Activated T-cell treated with anti-CD3 and anti-CD28 coated beads, Interleukin-2, amount 50 U/mL, for 24 hours (primary cell): ENCODE data around the gene MYPOP.
A peak's percentile ranks its signal among the peaks of the same experiment; 100 is the strongest.
"Not testable (repeated sequence)": the region's sequence is repeated elsewhere in the genome, so short reads cannot be mapped to it uniquely, and the experiment has no call there.

Experiments used
- DNase-seq: peaks from one replicate; pipeline ENCODE4 v3.0.0-alpha.2; 2020
- H3K27ac Mint-ChIP-seq: 2 replicates; pipeline ENCODE4 v1.8.0; 2020; ENCODE audit warnings: mild to moderate bottlenecking, mixed read lengths
- H3K27me3 Mint-ChIP-seq: 2 replicates; pipeline ENCODE4 v1.8.0; 2020; ENCODE audit warnings: mixed read lengths
- H3K36me3 Mint-ChIP-seq: 2 replicates; pipeline ENCODE4 v1.8.0; 2020; ENCODE audit warnings: low read depth, mixed read lengths
- H3K4me1 Mint-ChIP-seq: 2 replicates; pipeline ENCODE4 v1.8.0; 2020; ENCODE audit warnings: low read depth, mixed read lengths
- H3K4me3 Mint-ChIP-seq: 2 replicates; pipeline ENCODE4 v1.8.0; 2020; ENCODE audit warnings: mild to moderate bottlenecking, moderate library complexity, mixed read lengths
- H3K9me3 Mint-ChIP-seq: 2 replicates; pipeline ENCODE4 v1.8.0; 2020; ENCODE audit warnings: mixed read lengths

Gene MYPOP

DNA sequence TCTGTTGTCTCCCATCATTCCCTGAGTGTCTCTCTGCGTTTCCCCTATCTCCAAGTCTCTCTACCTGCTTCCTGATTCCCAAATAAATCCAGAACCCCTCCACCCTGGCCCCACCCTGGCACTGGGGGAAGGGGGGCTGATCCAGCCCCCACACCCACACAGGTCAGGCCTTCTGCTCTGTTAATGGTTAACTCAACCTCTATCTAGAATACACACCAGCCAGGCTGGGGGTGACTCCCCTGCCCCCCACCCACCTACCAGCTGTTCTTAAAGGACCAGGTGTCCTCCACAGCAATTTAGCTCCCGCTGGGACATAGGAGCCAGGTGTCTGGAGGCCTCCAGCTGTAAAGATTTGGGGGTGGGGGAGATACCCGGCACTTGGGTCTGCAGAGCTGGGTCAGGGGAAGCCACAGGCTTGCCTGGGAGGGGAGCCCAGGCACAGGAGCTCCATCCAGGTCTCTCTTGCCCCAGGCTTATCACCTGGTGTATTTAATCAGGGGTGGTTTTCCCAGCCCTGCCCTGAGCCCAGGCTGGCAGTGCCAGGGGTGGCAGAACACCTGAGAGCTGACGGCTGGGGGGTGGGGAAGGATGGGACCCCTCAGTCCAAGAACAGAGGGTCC lies 20.4 kb downstream of the MYPOP start:
- no peak overlapping the region for H3K27ac Mint-ChIP-seq
- H3K4me3 Mint-ChIP-seq, result no peak overlapping the region

GRCh38 chr19:45881082-45881908 lies 21.1 kb downstream of the MYPOP start:
- Mint-ChIP-seq H3K4me3 (no peak overlapping the region), H3K4me1 (peaks cover 40% of the 10 kb centered on the region), H3K9me3 (no peaks in the 10 kb centered on the region), H3K27ac (no peak overlapping the region), H3K27me3 (peaks cover 17% of the 10 kb centered on the region), H3K36me3 (peaks cover 8% of the 10 kb centered on the region)
- DNase-seq, result no peak

More for the DNA sequence above, 20.4 kb downstream of the MYPOP start:
- Mint-ChIP-seq H3K4me1 (peaks cover 40% of the 10 kb centered on the region), H3K36me3 (peaks cover 8% of the 10 kb centered on the region), H3K27me3 (peaks cover 15% of the 10 kb centered on the region), H3K9me3 (no peaks in the 10 kb centered on the region)
- DNase-seq, result no peak

GRCh38 chr19:45879971-45880370 lies 22.4 kb downstream of the MYPOP start:
- H3K27ac Mint-ChIP-seq, result no peak overlapping the region
- peaks cover 8% of the 10 kb centered on the region for H3K36me3 Mint-ChIP-seq
- peaks cover 29% of the 10 kb centered on the region for H3K27me3 Mint-ChIP-seq
- DNase-seq, result no peak
- H3K4me1 Mint-ChIP-seq, result peaks cover 44% of the 10 kb centered on the region
- no peaks in the 10 kb centered on the region for H3K9me3 Mint-ChIP-seq
- H3K4me3 Mint-ChIP-seq, result no peak overlapping the region

- no peak overlapping the region for H3K27ac Mint-ChIP-seq
- H3K4me1 Mint-ChIP-seq, result peaks cover 40% of the 10 kb centered on the region
- no peak overlapping the region for H3K4me3 Mint-ChIP-seq
- DNase-seq, result no peak
- peaks cover 34% of the 10 kb centered on the region for H3K27me3 Mint-ChIP-seq
- H3K9me3 Mint-ChIP-seq, result no peaks in the 10 kb centered on the region
- peaks cover 8% of the 10 kb centered on the region for H3K36me3 Mint-ChIP-seq
Observed at GRCh38 chr19:45879055-45879454, 23.4 kb downstream of the MYPOP start.

DNA sequence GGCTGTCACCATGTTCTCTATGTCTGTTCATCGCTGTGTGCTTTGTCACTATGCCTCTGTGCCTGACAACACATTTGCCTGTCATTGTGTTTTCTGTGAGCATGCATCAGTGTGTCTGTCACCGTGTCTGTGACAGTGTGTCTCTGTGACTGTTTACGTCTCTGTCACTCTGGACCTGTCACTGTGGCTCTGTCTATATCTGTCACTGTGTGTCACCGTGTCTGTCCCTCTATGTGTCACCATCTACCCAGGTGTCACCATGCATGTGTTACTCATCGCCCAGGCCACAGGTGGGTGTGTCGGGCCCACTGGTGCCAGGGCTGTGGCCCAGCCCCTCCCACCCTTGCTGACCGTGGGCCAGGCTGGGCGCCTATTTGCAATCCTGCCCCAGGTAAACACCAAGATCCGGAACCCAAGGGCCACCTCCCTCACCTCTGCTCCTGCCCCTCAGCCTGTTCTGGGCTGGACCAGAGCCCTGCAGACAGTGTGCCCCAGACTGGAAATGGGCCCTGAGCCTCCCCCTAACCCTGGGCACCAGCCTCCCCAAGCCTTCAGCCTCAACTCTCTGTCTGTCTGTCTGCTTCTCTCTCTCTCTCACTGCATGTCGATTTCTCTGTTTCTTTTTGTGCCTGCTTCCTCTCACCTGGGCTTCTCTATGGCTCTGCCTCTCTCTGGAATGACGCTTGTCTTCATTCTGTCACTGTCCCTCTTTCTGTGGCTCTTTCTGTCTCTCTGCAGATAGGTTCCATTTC lies 24.2 kb downstream of the MYPOP start:
- Mint-ChIP-seq H3K36me3 (peaks cover 2% of the 10 kb centered on the region), H3K27ac (peak overlapping the region; percentile 10), H3K9me3 (no peaks in the 10 kb centered on the region), H3K4me3 (no peak overlapping the region), H3K4me1 (peaks cover 31% of the 10 kb centered on the region), H3K27me3 (peaks cover 34% of the 10 kb centered on the region)
- DNase-seq, result no peak

DNA sequence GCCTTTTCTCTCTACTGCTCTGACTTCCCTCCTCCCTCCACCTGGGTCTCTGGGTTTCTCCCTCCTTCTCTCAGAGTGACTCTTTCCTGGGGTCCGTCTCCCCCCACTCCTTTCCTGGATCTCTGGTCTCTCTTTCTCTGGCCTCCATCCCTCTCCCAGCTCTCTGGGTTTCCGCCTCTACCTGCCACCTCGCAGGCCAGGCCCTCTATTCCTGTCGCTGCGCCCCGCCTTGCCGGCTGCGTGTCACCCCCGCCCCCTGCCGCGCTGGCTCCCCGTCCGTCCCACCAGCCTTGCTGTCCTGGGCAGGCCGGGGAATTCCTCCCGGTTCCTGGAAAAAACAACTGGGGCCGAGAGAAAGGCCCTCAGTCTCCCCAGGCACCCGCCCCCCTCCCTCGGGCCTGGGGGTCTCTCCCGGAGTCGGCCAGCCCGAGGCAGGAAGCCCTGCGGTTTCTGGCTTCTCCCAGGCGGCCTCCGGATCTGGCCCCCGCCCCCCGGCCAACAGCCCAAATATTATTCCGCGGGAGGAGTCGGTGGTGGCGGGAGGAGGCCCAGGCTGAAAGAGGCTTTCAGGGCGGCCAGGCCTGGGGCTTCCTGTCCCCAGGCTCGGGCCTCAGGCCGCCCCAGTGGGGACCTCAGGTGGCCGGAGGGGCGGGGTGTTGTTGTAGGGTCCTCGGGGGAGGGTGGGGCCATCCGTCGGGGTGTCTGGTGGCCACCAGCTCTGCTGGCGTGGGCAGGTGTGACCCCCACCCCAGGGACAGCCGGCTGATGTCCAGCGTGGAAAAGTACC lies 25.8 kb downstream of the MYPOP start:
- peaks cover 24% of the 10 kb centered on the region for H3K4me1 Mint-ChIP-seq
- peak; percentile 61 for DNase-seq
- H3K27me3 Mint-ChIP-seq, result peaks cover 34% of the 10 kb centered on the region
- H3K9me3 Mint-ChIP-seq, result no peaks in the 10 kb centered on the region
- peak overlapping the region; percentile 83 for H3K27ac Mint-ChIP-seq
- H3K36me3 Mint-ChIP-seq, result no peaks in the 10 kb centered on the region
- H3K4me3 Mint-ChIP-seq, result peak overlapping the region; percentile 47

DNA sequence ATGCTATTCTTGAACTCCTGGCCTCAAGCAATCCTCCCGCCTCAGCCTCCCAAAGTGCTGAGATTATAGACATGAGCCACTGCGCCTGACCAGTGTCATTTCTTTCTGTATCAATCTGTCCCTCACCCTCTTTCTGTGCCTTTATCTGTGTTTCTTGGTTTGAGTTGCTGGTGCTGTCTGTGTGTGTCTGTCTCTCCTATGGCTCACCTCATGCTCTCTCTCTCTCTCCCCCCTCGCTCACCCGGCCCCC lies 26.3 kb downstream of the MYPOP start:
- peaks cover 19% of the 10 kb centered on the region for H3K4me1 Mint-ChIP-seq
- no peaks in the 10 kb centered on the region for H3K9me3 Mint-ChIP-seq
- H3K4me3 Mint-ChIP-seq, result no peak overlapping the region
- H3K27ac Mint-ChIP-seq, result peak overlapping the region; percentile 83
- no peak for DNase-seq
- peaks cover 33% of the 10 kb centered on the region for H3K27me3 Mint-ChIP-seq
- no peaks in the 10 kb centered on the region for H3K36me3 Mint-ChIP-seq

GRCh38 chr19:45874620-45874966 lies 27.8 kb downstream of the MYPOP start:
- Mint-ChIP-seq H3K36me3 (no peaks in the 10 kb centered on the region), H3K27ac (no peak overlapping the region), H3K27me3 (peaks cover 31% of the 10 kb centered on the region), H3K9me3 (no peaks in the 10 kb centered on the region), H3K4me1 (peaks cover 18% of the 10 kb centered on the region), H3K4me3 (no peak overlapping the region)
- no peak for DNase-seq

DNA sequence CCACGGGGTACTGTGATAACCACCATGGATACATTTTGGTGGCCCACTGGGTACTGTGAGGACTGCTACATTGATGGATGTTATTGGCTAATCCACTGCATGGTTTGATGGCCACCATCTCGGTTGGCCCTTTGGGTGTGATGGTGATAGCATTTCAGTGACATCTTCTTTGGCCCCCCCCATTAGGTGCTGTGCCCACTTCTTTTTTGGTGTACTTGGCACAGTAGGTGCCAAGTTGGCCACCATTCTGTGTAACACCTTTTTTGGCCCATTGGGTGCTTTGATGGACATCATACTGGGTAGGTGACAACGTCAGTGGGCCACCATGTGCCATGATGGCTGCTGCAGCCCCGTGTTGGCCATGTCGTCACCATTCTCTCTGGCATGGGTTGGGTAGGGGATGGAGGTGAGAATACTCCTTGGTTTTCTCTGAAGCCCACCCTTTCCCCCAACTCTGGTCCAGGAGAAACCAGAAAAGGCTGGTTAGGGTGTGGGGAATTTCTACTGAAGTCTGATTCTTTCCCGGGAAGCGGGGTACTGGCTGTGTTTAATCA lies 29.1 kb downstream of the MYPOP start:
- Mint-ChIP-seq H3K27me3 (peaks cover 27% of the 10 kb centered on the region), H3K27ac (no peak overlapping the region), H3K4me3 (no peak overlapping the region), H3K36me3 (no peaks in the 10 kb centered on the region), H3K4me1 (peaks cover 18% of the 10 kb centered on the region), H3K9me3 (no peaks in the 10 kb centered on the region)
- DNase-seq, result no peak

- Mint-ChIP-seq H3K36me3 (no peaks in the 10 kb centered on the region), H3K27me3 (peaks cover 21% of the 10 kb centered on the region), H3K4me3 (no peak overlapping the region), H3K9me3 (no peaks in the 10 kb centered on the region), H3K27ac (no peak overlapping the region), H3K4me1 (peaks cover 13% of the 10 kb centered on the region)
- no peak for DNase-seq
Observed at GRCh38 chr19:45872095-45872919, 30.1 kb downstream of the MYPOP start.

- H3K27ac Mint-ChIP-seq, result no peak overlapping the region
- no peaks in the 10 kb centered on the region for H3K36me3 Mint-ChIP-seq
- peaks cover 3% of the 10 kb centered on the region for H3K4me1 Mint-ChIP-seq
- peaks cover 13% of the 10 kb centered on the region for H3K27me3 Mint-ChIP-seq
- DNase-seq, result no peak
- no peak overlapping the region for H3K4me3 Mint-ChIP-seq
- no peaks in the 10 kb centered on the region for H3K9me3 Mint-ChIP-seq
Observed at GRCh38 chr19:45870798-45871197, 31.6 kb downstream of the MYPOP start.

DNA sequence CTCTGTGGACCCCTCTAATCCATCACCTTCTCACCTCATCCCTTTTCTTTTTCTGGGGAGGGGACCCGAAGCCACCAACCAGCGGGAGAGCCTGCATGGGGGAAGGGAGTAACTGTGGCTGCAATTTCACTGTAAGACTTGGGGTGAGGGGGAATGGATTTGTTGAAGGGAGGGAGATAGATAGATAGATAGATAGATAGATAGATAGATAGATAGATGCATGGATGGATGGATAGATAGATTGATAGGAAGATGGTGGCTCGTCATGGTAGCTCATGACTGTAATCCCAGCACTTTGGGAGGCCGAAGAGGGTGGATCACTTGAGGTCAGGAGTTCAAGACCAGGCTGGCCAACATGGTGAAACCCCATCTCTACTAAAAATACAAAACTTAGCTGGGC lies 35.2 kb downstream of the MYPOP start:
- H3K4me3 Mint-ChIP-seq, H3K36me3 Mint-ChIP-seq, H3K9me3 Mint-ChIP-seq, DNase-seq, H3K27ac Mint-ChIP-seq: not testable (repeated sequence)
- peaks cover 14% of the 10 kb centered on the region for H3K4me1 Mint-ChIP-seq
- H3K27me3 Mint-ChIP-seq, result peaks cover 26% of the 10 kb centered on the region

- Mint-ChIP-seq H3K4me1 (peaks cover 19% of the 10 kb centered on the region), H3K9me3 (no peaks in the 10 kb centered on the region), H3K27ac (no peak overlapping the region), H3K4me3 (no peak overlapping the region), H3K36me3 (peaks cover 13% of the 10 kb centered on the region), H3K27me3 (peaks cover 26% of the 10 kb centered on the region)
- DNase-seq, result no peak
Observed at GRCh38 chr19:45866400-45867176, 35.8 kb downstream of the MYPOP start.
